CD4-positive, alpha-beta T cell treated with Interleukin-15 for 1 hour (primary cell): Measurements from ENCODE around the gene HSP90B1.

Source experiments
- DNase-seq: peaks from one replicate; pipeline ENCODE4 v3.0.0-alpha.2; 2020

HSP90B1 gene

DNA sequence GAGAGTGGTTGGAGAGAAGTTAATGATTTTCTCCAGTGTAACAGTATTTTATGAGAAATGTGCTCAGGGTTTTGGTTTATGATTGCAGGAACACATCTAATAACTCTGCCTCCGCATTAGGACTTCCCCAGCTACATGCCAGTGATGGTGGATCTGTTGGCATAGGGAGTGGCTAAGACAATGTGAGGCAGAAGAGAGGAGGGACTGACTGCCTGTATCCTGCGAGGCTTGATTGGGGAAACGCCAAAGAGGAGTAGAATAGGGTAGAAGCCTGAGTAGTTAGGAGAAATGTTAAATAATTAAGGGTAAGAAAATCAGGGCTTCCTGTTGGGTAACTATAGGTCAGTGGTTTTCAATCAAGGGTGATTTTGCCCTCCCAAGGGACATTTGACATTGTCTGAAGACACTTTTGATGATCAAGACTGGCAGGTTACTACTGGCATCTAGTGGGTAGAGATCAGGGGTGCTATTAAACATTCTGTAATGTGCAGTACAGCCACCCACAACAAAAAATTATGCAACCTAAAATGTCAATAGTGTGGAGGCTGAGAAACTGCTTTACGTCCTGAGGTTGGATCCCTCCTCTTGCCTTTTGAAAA lies 48.3 kb downstream of the HSP90B1 start:
- no peak for DNase-seq

DNA sequence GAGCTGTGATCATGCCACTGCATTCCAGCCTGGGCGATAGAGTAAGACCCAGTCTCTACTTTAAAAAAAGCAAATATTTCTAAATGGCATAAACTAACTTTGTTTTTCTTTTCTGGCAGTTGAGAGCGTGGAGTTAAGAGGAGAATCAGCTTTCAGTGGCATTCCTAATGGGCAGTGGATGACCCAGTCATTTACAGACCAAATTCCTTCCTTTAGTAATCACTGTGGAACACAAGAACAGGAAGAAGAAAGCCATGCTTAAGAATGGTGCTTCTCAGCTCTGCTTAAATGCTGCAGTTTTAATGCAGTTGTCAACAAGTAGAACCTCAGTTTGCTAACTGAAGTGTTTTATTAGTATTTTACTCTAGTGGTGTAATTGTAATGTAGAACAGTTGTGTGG lies 56.6 kb downstream of the HSP90B1 start:
- DNase-seq = no peak

DNA sequence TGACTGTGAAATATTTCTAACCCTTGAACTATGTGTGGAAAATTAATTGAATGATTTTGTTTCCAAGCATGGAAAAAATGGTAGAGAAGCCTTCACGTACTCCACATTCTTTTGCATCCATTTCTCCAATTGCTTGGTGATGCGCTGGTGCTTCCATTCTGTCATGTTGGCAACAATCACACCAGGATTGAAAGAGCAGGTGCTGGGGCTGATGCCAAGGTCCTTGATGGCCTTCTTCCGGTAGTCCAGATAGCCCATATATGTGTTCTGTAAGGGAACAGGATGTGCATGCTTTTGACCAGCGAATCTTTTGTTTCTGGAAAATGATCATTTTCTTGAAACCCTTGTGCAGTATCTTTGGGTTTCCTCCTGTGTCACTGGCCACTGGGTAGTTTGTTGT lies 64.0 kb downstream of the HSP90B1 start:
- DNase-seq = no peak

DNA sequence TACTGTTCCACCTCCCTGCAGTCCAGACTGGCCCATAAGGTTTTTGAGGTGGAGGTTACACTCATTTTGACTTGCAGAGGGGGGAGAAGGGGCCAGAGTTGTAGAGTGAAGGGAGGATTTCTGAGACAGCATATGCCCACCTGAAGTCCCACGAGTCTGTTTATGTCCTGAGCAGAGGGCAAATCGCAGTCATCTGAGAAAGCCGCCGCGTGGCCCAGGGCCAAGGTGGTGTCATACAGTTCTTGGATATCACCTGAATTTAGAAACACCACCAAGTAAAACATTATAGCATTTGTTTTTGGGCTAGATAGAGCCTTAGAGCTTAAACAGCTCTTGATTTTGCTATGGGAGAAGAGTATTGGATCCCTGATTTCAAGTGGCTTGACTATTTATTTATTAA lies 66.4 kb downstream of the HSP90B1 start:
- DNase-seq = no peak

DNA sequence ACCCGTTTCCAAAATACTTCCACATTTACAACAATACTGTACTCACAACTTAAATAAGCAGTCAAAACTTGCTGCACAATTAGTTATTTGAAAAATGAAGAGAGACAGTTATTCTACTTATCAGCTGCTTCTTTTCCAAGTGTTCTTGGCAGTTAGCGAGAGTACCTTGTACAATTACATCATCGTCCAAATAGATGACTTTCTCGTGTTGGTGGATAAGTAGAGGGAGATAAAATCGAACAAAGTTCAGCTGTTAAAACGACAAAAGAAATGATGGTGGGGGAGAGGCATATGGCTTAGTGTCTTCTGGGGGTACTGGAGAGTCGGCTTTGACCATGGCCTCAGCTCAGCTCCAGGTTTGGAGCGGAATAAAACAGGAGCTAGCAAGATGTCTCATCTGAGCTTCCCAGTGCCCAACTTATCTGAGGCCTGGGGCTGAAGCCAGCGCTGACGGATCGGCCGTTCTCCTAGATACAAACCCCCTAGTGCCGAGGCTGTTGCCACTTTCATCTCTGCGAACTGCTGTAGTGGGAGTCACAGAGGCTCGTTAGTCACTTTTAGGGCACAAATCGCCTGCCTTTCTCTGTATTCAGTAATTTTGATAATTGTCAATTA lies 67.2 kb downstream of the HSP90B1 start:
- no peak for DNase-seq
